Activated CD4-positive, alpha-beta T cell treated with anti-CD3 and anti-CD28 coated beads, Interleukin-2, amount 10 ng/mL, durations not matched to agents 24 days and 14 days (primary cell): ENCODE measurements around the gene ELF5. TPM values are rescaled to one million over a fixed set of nuclear protein-coding genes. Genes with fewer than 3 reads are reported as not detected.

Source experiments
- DNase-seq: peaks from one replicate; pipeline ENCODE4 v3.0.0; 2022
- H3K27ac Mint-ChIP-seq: one replicate; pipeline ENCODE4 v1.8.0; 2022; ENCODE audit warnings: mild to moderate bottlenecking, mixed read lengths
- H3K27me3 Mint-ChIP-seq: one replicate; pipeline ENCODE4 v1.8.0; 2022; ENCODE audit warnings: mixed read lengths
- H3K36me3 Mint-ChIP-seq: one replicate; pipeline ENCODE4 v1.8.0; 2022; ENCODE audit warnings: low read depth, mild to moderate bottlenecking, mixed read lengths
- H3K4me1 Mint-ChIP-seq: one replicate; pipeline ENCODE4 v1.8.0; 2021; ENCODE audit warnings: mixed read lengths
- H3K4me3 Mint-ChIP-seq: one replicate; pipeline ENCODE4 v1.8.0; 2022; ENCODE audit warnings: mild to moderate bottlenecking, moderate library complexity, mixed read lengths
- H3K9me3 Mint-ChIP-seq: one replicate; pipeline ENCODE4 v1.8.0; 2021; ENCODE audit warnings: mixed read lengths
- intact Hi-C: fragments of 100-400 bp; cut with micrococcal nuclease; formaldehyde crosslinking; loops from one replicate; pipeline ENCODE4 v1.15.1; 2023
- total RNA-seq: library from RNA; stranded (reverse); gene quantifications from 2 replicates; pipeline ENCODE4 v1.2.3, GENCODE V29; 2022

The ELF5 gene
- not detected in 2 replicates for total RNA-seq

- no peak within 1 kb of the TSS for H3K27ac Mint-ChIP-seq
- H3K27me3 Mint-ChIP-seq = peaks cover 6% of the 10 kb centered on the region
- H3K4me1 Mint-ChIP-seq = no peaks in the 10 kb centered on the region
- intact Hi-C loops = loop anchor here (5.0 kb wide), 1 partner anchor 878 kb away; no protein-coding TSS in a partner anchor
- no peaks in the 10 kb centered on the region for H3K9me3 Mint-ChIP-seq
- no peaks in the 10 kb centered on the region for H3K36me3 Mint-ChIP-seq
- no peak for DNase-seq
- H3K4me3 Mint-ChIP-seq = no peak within 1 kb of the TSS
These were observed at the start of gene ELF5 for GRCh38 chr11:34513682-34514449. Gene ELF5, minus strand, starts transcription at chr11:34513794. Its CDS starts 8,045 bp downstream, at chr11:34505749.

- no peak for DNase-seq
- no peaks in the 10 kb centered on the region for H3K4me1 Mint-ChIP-seq
- intact Hi-C loops = no loop called here
- H3K9me3 Mint-ChIP-seq = no peaks in the 10 kb centered on the region
- peaks cover 25% of the 10 kb centered on the region for H3K27me3 Mint-ChIP-seq
- no peak overlapping the region for H3K4me3 Mint-ChIP-seq
- no peak overlapping the region for H3K27ac Mint-ChIP-seq
- H3K36me3 Mint-ChIP-seq = no peaks in the 10 kb centered on the region
These were observed 49.4 kb upstream of the ELF5 start for GRCh38 chr11:34562976-34563375.

GRCh38 chr11:34560511-34560910 lies 46.9 kb upstream of the ELF5 start:
- H3K4me3 Mint-ChIP-seq = no peak overlapping the region
- intact Hi-C loops = no loop called here
- H3K27ac Mint-ChIP-seq = no peak overlapping the region
- no peak for DNase-seq
- H3K36me3 Mint-ChIP-seq = no peaks in the 10 kb centered on the region
- H3K9me3 Mint-ChIP-seq = no peaks in the 10 kb centered on the region
- H3K27me3 Mint-ChIP-seq = peaks cover 24% of the 10 kb centered on the region
- no peaks in the 10 kb centered on the region for H3K4me1 Mint-ChIP-seq

GRCh38 chr11:34558673-34559072 lies 45.1 kb upstream of the ELF5 start:
- intact Hi-C loops = no loop called here
- Mint-ChIP-seq H3K4me1 (no peaks in the 10 kb centered on the region), H3K4me3 (no peak overlapping the region), H3K27me3 (peaks cover 24% of the 10 kb centered on the region), H3K27ac (no peak overlapping the region), H3K36me3 (no peaks in the 10 kb centered on the region), H3K9me3 (no peaks in the 10 kb centered on the region)
- no peak for DNase-seq

- Mint-ChIP-seq H3K27ac (no peak overlapping the region), H3K9me3 (no peaks in the 10 kb centered on the region), H3K36me3 (no peaks in the 10 kb centered on the region), H3K4me1 (no peaks in the 10 kb centered on the region), H3K27me3 (peaks cover 26% of the 10 kb centered on the region), H3K4me3 (no peak overlapping the region)
- DNase-seq = no peak
- intact Hi-C loops = no loop called here
These were observed 44.6 kb upstream of the ELF5 start for GRCh38 chr11:34558211-34558610.

GRCh38 chr11:34552270-34552669 lies 38.7 kb upstream of the ELF5 start:
- no peak overlapping the region for H3K4me3 Mint-ChIP-seq
- intact Hi-C loops = no loop called here
- no peaks in the 10 kb centered on the region for H3K9me3 Mint-ChIP-seq
- peaks cover 22% of the 10 kb centered on the region for H3K27me3 Mint-ChIP-seq
- no peaks in the 10 kb centered on the region for H3K4me1 Mint-ChIP-seq
- no peak overlapping the region for H3K27ac Mint-ChIP-seq
- DNase-seq = no peak
- no peaks in the 10 kb centered on the region for H3K36me3 Mint-ChIP-seq

- intact Hi-C loops = no loop called here
- no peaks in the 10 kb centered on the region for H3K36me3 Mint-ChIP-seq
- H3K9me3 Mint-ChIP-seq = no peaks in the 10 kb centered on the region
- H3K4me1 Mint-ChIP-seq = no peaks in the 10 kb centered on the region
- no peak overlapping the region for H3K4me3 Mint-ChIP-seq
- DNase-seq = no peak
- H3K27me3 Mint-ChIP-seq = peaks cover 23% of the 10 kb centered on the region
- no peak overlapping the region for H3K27ac Mint-ChIP-seq
These were observed 35.7 kb upstream of the ELF5 start for GRCh38 chr11:34549271-34549670.

GRCh38 chr11:34548278-34548677 lies 34.7 kb upstream of the ELF5 start:
- no peaks in the 10 kb centered on the region for H3K4me1 Mint-ChIP-seq
- H3K9me3 Mint-ChIP-seq = no peaks in the 10 kb centered on the region
- no peak for DNase-seq
- H3K4me3 Mint-ChIP-seq = no peak overlapping the region
- no peaks in the 10 kb centered on the region for H3K36me3 Mint-ChIP-seq
- H3K27ac Mint-ChIP-seq = no peak overlapping the region
- intact Hi-C loops = no loop called here
- peaks cover 26% of the 10 kb centered on the region for H3K27me3 Mint-ChIP-seq

- H3K9me3 Mint-ChIP-seq = no peaks in the 10 kb centered on the region
- H3K4me1 Mint-ChIP-seq = no peaks in the 10 kb centered on the region
- no peaks in the 10 kb centered on the region for H3K36me3 Mint-ChIP-seq
- DNase-seq = no peak
- H3K27ac Mint-ChIP-seq = no peak overlapping the region
- no peak overlapping the region for H3K4me3 Mint-ChIP-seq
- peaks cover 18% of the 10 kb centered on the region for H3K27me3 Mint-ChIP-seq
- intact Hi-C loops = no loop called here
These were observed 33.1 kb upstream of the ELF5 start for GRCh38 chr11:34546511-34547209.

GRCh38 chr11:34542089-34542488 lies 28.5 kb upstream of the ELF5 start:
- DNase-seq = no peak
- Mint-ChIP-seq H3K27me3 (peaks cover 18% of the 10 kb centered on the region), H3K4me1 (no peaks in the 10 kb centered on the region), H3K4me3 (no peak overlapping the region), H3K36me3 (no peaks in the 10 kb centered on the region), H3K9me3 (no peaks in the 10 kb centered on the region), H3K27ac (no peak overlapping the region)
- intact Hi-C loops = no loop called here

GRCh38 chr11:34540870-34541269 lies 27.3 kb upstream of the ELF5 start:
- no peaks in the 10 kb centered on the region for H3K36me3 Mint-ChIP-seq
- no peak overlapping the region for H3K27ac Mint-ChIP-seq
- no peaks in the 10 kb centered on the region for H3K4me1 Mint-ChIP-seq
- DNase-seq = no peak
- H3K9me3 Mint-ChIP-seq = no peaks in the 10 kb centered on the region
- peaks cover 18% of the 10 kb centered on the region for H3K27me3 Mint-ChIP-seq
- H3K4me3 Mint-ChIP-seq = no peak overlapping the region
- intact Hi-C loops = no loop called here

GRCh38 chr11:34537636-34538035 lies 24.0 kb upstream of the ELF5 start:
- intact Hi-C loops = no loop called here
- DNase-seq = no peak
- Mint-ChIP-seq H3K4me1 (no peaks in the 10 kb centered on the region), H3K4me3 (no peak overlapping the region), H3K27ac (no peak overlapping the region), H3K9me3 (no peaks in the 10 kb centered on the region), H3K36me3 (no peaks in the 10 kb centered on the region), H3K27me3 (peaks cover 11% of the 10 kb centered on the region)

GRCh38 chr11:34536056-34536455 lies 22.5 kb upstream of the ELF5 start:
- intact Hi-C loops = no loop called here
- Mint-ChIP-seq H3K4me3 (no peak overlapping the region), H3K27me3 (peaks cover 9% of the 10 kb centered on the region), H3K9me3 (no peaks in the 10 kb centered on the region), H3K4me1 (no peaks in the 10 kb centered on the region), H3K27ac (no peak overlapping the region), H3K36me3 (no peaks in the 10 kb centered on the region)
- no peak for DNase-seq

GRCh38 chr11:34534826-34535225 lies 21.2 kb upstream of the ELF5 start:
- H3K4me1 Mint-ChIP-seq = no peaks in the 10 kb centered on the region
- no peak overlapping the region for H3K27ac Mint-ChIP-seq
- no peak for DNase-seq
- H3K9me3 Mint-ChIP-seq = no peaks in the 10 kb centered on the region
- no peak overlapping the region for H3K4me3 Mint-ChIP-seq
- H3K27me3 Mint-ChIP-seq = peaks cover 6% of the 10 kb centered on the region
- H3K36me3 Mint-ChIP-seq = no peaks in the 10 kb centered on the region
- intact Hi-C loops = no loop called here
